ENCODE data around the gene CBX4. TPM values are rescaled to one million over a fixed set of nuclear protein-coding genes. Genes with fewer than 3 reads are reported as not detected.

The CBX4 gene
- polyA plus RNA-seq, 1 of the 3 experiments (the other 2 are of a cell fraction): 21.9 TPM

DNA sequence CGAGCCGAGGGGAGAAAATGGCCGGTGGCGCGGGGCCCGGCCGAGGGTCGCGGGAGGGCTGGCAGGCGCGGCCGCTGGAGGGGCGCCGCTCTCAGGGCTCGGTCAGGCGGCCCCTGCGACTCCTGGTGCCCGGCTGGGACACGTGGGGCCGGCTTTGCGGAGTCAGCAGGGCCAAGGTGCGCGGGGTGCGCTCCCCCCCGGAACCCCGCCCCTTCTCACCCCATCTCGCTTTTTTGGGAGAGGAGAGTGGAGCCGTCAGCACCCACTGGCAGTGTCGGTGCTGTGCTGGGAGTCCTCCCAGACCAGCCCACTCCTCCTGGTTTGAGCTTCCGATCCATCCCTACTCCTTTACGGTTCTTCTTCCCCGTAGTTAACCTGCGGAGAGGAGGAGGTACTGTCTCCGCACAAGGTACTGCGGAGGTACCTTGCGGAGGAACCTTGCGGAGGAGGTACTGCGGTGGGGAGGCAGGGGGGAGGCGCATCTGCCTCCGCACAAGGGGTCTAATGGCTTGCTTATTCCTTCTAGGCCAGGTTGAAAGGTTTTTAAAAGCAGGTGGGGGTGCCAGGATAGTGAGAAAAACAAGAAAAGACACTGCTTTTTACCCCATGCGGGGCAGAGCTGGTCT lies 23.3 kb downstream of the CBX4 start:
- no peak for DNase-seq
- Histone ChIP-seq H3F3A (replicated peaks; ENCODE audit: insufficient read depth) (peaks cover 17% of the 10 kb centered on the region), H3K4me3 (ENCODE audit: low read depth in 2 of 2, low read length in 1 of 2) (no peak overlapping the region), H3K36me3 (replicated peaks in 1 of 2; ENCODE audit: control insufficient read depth in 1 of 2, insufficient read depth in 2 of 2, low read length in 1 of 2) (no peaks in the 10 kb centered on the region), H3K79me2 (ENCODE audit: insufficient read depth) (no peaks in the 10 kb centered on the region), H3K9ac (no peak overlapping the region), H3K27ac (ENCODE audit: low read depth in 2 of 2, low read length in 1 of 2) (no peak overlapping the region), H3K9me3 (no peaks in the 10 kb centered on the region), H3K4me1 (ENCODE audit: control insufficient read depth in 1 of 2, insufficient read depth in 2 of 2, low read depth in 1 of 2, low read length in 1 of 2) (peaks cover 13 to 28% of the 10 kb centered on the region in 2 experiments; a peak in 3 of 4 replicates), H3K4me2 (no peak overlapping the region), H2AFZ (ENCODE audit: low read depth) (no peak overlapping the region), H3K27me3 (ENCODE audit: insufficient read depth) (0 out of 2 replicates have a peak, but pooled peaks cover 1% of the 10 kb centered on the region), H4K20me1 (ENCODE audit: insufficient read depth) (no peaks in the 10 kb centered on the region), H3K9me2 (no peaks in the 10 kb centered on the region)
- TF ChIP-seq, protein P1, sequence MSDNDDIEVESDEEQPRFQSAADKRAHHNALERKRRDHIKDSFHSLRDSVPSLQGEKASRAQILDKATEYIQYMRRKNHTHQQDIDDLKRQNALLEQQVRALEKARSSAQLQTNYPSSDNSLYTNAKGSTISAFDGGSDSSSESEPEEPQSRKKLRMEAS (IDR thresholded peaks at IDR 0.05; ENCODE audit: low read depth): no peak
- no peak for TF ChIP-seq NFIC (IDR thresholded peaks at IDR 0.05; ENCODE audit: borderline replicate concordance)
- CTCF ChIA-PET: interaction anchor here (1.7 to 14.7 kb wide), 3 partner anchors 20 to 161 kb away, joined by 3 to 216 read pairs (median 62); no protein-coding TSS in a partner anchor
- POLR2A ChIA-PET: no interaction called here
- 97% methylated on average over 35 of the region's 41 CpGs for whole genome bisulfite sequencing (ENCODE audit: low lambda C conversion rate)

DNA sequence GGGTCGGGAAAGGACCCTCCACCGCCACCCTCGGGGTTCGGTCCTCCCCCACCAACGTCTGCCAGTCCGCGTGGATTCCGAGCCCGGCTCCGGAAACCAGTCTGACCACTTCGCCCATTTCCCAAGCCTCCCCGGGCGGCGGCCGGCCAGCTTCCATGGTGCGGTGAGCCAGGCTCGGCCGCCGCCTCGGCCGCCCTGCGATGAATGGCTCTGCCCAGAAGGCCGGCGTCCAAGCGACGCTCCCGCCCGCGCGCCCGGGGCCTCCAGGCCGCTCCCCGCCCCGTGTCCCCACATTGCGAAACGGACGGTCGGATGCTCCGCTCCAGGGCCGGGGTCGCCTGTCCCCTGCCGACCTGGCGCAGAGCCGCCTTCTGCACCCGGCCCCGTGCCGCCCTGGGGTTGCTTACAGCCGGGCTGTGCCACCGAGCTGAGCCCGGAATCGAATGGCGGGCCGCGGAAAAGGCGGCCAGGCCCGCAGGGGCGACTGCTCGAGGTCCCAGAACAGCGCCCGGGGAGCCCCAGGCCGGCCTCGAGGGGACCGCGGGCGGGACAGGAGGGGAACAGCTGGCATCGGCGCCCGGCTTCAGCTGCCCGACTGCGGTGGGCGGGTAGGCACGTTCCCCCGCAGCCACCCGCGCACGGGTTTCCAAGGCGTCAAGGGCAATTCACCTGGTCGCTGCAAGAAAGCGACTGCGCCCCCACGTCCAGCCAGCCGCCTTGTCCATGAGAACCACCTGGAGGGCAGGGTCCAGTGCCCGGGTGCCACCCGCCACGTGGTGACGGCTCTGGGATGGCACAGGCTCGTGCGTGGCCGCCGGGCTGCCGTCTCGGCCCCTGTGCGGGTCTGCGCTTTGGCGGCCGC lies 24.0 kb downstream of the CBX4 start:
- no peaks in the 10 kb centered on the region for H3K79me2 ChIP-seq (ENCODE audit: insufficient read depth)
- H3K27ac ChIP-seq (ENCODE audit: low read depth in 2 of 2, low read length in 1 of 2): no peak overlapping the region
- POLR2A ChIA-PET: no interaction called here
- peaks cover 19% of the 10 kb centered on the region for H3F3A ChIP-seq (replicated peaks; ENCODE audit: insufficient read depth)
- no peak overlapping the region for H3K4me2 ChIP-seq
- no peaks in the 10 kb centered on the region for H3K36me3 ChIP-seq (replicated peaks in 1 of 2; ENCODE audit: control insufficient read depth in 1 of 2, insufficient read depth in 2 of 2, low read length in 1 of 2)
- no peaks in the 10 kb centered on the region for H3K9me2 ChIP-seq
- no peak overlapping the region for H2AFZ ChIP-seq (ENCODE audit: low read depth)
- H4K20me1 ChIP-seq (ENCODE audit: insufficient read depth): no peaks in the 10 kb centered on the region
- H3K27me3 ChIP-seq (ENCODE audit: insufficient read depth): 0 out of 2 replicates have a peak, but pooled peaks cover 4% of the 10 kb centered on the region
- DNase-seq: no peak
- H3K4me1 ChIP-seq (ENCODE audit: control insufficient read depth in 1 of 2, insufficient read depth in 2 of 2, low read depth in 1 of 2, low read length in 1 of 2): peaks cover 15 to 30% of the 10 kb centered on the region in 2 experiments
- H3K9ac ChIP-seq: no peak overlapping the region
- no peak overlapping the region for H3K4me3 ChIP-seq (ENCODE audit: low read depth in 2 of 2, low read length in 1 of 2)
- H3K9me3 ChIP-seq: no peaks in the 10 kb centered on the region
- WGBS (ENCODE audit: low lambda C conversion rate): 97% methylated on average over 88 of the region's 96 CpGs
- TF ChIP-seq TCF12 (IDR thresholded peaks at IDR 0.05) (no peak), YY1 (IDR thresholded peaks at IDR 0.05; ENCODE audit: low read depth) (no peak), GABPA (IDR thresholded peaks at IDR 0.05; ENCODE audit: low read depth) (no peak), GATA2 (CRISPR knock-in tag; IDR thresholded peaks at IDR 0.05) (no peak), RAD21 (IDR thresholded peaks at IDR 0.05; ENCODE audit: low read length) (no peak), MEF2A (IDR thresholded peaks at IDR 0.05; ENCODE audit: borderline replicate concordance, low read depth) (no peak), NFIC (IDR thresholded peaks at IDR 0.05; ENCODE audit: borderline replicate concordance) (no peak), EP300 (IDR thresholded peaks at IDR 0.05; ENCODE audit: borderline replicate concordance in 1 of 2, low read depth in 1 of 2, low read length in 1 of 2) (no peak), FOSL2 (IDR thresholded peaks at IDR 0.05; ENCODE audit: borderline replicate concordance, low read depth) (no peak), RXRA (IDR thresholded peaks at IDR 0.05; ENCODE audit: borderline replicate concordance, low read depth) (no peak), CHD2 (IDR thresholded peaks at IDR 0.05; ENCODE audit: low read length, partially characterized antibody) (no peak), MXI1 (IDR thresholded peaks at IDR 0.05; ENCODE audit: low read depth, low read length) (no peak)
- TF ChIP-seq, protein P2, sequence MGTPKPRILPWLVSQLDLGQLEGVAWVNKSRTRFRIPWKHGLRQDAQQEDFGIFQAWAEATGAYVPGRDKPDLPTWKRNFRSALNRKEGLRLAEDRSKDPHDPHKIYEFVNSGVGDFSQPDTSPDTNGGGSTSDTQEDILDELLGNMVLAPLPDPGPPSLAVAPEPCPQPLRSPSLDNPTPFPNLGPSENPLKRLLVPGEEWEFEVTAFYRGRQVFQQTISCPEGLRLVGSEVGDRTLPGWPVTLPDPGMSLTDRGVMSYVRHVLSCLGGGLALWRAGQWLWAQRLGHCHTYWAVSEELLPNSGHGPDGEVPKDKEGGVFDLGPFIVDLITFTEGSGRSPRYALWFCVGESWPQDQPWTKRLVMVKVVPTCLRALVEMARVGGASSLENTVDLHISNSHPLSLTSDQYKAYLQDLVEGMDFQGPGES (IDR thresholded peaks at IDR 0.05; ENCODE audit: low read depth, low read length): no peak
- TF ChIP-seq, protein P3, sequence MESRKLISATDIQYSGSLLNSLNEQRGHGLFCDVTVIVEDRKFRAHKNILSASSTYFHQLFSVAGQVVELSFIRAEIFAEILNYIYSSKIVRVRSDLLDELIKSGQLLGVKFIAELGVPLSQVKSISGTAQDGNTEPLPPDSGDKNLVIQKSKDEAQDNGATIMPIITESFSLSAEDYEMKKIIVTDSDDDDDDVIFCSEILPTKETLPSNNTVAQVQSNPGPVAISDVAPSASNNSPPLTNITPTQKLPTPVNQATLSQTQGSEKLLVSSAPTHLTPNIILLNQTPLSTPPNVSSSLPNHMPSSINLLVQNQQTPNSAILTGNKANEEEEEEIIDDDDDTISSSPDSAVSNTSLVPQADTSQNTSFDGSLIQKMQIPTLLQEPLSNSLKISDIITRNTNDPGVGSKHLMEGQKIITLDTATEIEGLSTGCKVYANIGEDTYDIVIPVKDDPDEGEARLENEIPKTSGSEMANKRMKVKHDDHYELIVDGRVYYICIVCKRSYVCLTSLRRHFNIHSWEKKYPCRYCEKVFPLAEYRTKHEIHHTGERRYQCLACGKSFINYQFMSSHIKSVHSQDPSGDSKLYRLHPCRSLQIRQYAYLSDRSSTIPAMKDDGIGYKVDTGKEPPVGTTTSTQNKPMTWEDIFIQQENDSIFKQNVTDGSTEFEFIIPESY (IDR thresholded peaks at IDR 0.05; ENCODE audit: borderline replicate concordance, low read depth): no peak
- TF ChIP-seq, protein P4, sequence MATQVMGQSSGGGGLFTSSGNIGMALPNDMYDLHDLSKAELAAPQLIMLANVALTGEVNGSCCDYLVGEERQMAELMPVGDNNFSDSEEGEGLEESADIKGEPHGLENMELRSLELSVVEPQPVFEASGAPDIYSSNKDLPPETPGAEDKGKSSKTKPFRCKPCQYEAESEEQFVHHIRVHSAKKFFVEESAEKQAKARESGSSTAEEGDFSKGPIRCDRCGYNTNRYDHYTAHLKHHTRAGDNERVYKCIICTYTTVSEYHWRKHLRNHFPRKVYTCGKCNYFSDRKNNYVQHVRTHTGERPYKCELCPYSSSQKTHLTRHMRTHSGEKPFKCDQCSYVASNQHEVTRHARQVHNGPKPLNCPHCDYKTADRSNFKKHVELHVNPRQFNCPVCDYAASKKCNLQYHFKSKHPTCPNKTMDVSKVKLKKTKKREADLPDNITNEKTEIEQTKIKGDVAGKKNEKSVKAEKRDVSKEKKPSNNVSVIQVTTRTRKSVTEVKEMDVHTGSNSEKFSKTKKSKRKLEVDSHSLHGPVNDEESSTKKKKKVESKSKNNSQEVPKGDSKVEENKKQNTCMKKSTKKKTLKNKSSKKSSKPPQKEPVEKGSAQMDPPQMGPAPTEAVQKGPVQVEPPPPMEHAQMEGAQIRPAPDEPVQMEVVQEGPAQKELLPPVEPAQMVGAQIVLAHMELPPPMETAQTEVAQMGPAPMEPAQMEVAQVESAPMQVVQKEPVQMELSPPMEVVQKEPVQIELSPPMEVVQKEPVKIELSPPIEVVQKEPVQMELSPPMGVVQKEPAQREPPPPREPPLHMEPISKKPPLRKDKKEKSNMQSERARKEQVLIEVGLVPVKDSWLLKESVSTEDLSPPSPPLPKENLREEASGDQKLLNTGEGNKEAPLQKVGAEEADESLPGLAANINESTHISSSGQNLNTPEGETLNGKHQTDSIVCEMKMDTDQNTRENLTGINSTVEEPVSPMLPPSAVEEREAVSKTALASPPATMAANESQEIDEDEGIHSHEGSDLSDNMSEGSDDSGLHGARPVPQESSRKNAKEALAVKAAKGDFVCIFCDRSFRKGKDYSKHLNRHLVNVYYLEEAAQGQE (IDR thresholded peaks at IDR 0.05; ENCODE audit: low read depth, low read length): no peak
- CTCF ChIA-PET: interaction anchor here (1.7 to 14.7 kb wide), 5 partner anchors 16 to 162 kb away, joined by 3 to 274 read pairs (median 62); partner anchors contain the start of gene CBX4

Measured in SK-N-SH (cell line).